RWPE2 (cell line): Measurements from ENCODE around the gene NEGR1.

Experiments
- ATAC-seq: fragments of 200-7000 bp; cut with Tn5 transposase; 3 replicates; pipeline ENCODE4 v1.9.1; 2021; ENCODE audit warnings: low read depth
- DNase-seq: peaks from one replicate; pipeline ENCODE4 v3.0.0-alpha.2; 2020; ENCODE audit warnings: low spot score
- H3K27ac ChIP-seq: fragments of 450-650 bp; 2 replicates; pipeline ENCODE4 v1.5.1; 2017; ENCODE audit warnings: mild to moderate bottlenecking; ENCODE audit not compliant: poor library complexity, severe bottlenecking
- H3K27me3 ChIP-seq: fragments of 250-450 bp; sonication (Bioruptor Pico); 2 replicates; pipeline ENCODE4 v1.5.1; 2021; ENCODE audit warnings: mild to moderate bottlenecking, moderate library complexity; ENCODE audit not compliant: insufficient read depth, poor library complexity, severe bottlenecking
- H3K36me3 ChIP-seq: fragments of 250-450 bp; sonication (Bioruptor Pico); 2 replicates; pipeline ENCODE4 v1.5.1; 2020; ENCODE audit warnings: low read depth, mild to moderate bottlenecking, moderate library complexity
- H3K4me1 ChIP-seq: fragments of 250-450 bp; sonication (Bioruptor Pico); 2 replicates; pipeline ENCODE4 v1.5.1; 2021; ENCODE audit warnings: mild to moderate bottlenecking, moderate library complexity; ENCODE audit not compliant: insufficient read depth, poor library complexity, severe bottlenecking
- H3K4me3 ChIP-seq: fragments of 250-450 bp; sonication (Bioruptor Pico); 2 replicates; pipeline ENCODE4 v1.5.1; 2021; ENCODE audit warnings: mild to moderate bottlenecking, moderate library complexity; ENCODE audit not compliant: severe bottlenecking
- H3K9me3 ChIP-seq: fragments of 250-450 bp; sonication (Bioruptor Pico); 2 replicates; pipeline ENCODE4 v1.5.1; 2021; ENCODE audit warnings: mild to moderate bottlenecking, moderate library complexity; ENCODE audit not compliant: severe bottlenecking
- TF ChIP-seq, protein P1 (sequence below): fragments of 450-650 bp; IDR thresholded peaks from one replicate; pipeline ENCODE4 v1.5.1; 2017; ENCODE audit warnings: mild to moderate bottlenecking, moderate library complexity; ENCODE audit not compliant: poor library complexity, severe bottlenecking

Gene NEGR1

GRCh38 chr1:71618766-71619530, 663.4 kb downstream of the NEGR1 start:
- Histone ChIP-seq H3K4me1 (no peaks in the 10 kb centered on the region), H3K4me3 (no peak overlapping the region), H3K27ac (no peak overlapping the region), H3K27me3 (no peaks in the 10 kb centered on the region), H3K36me3 (no peaks in the 10 kb centered on the region), H3K9me3 (no peaks in the 10 kb centered on the region)
- TF ChIP-seq, protein P1, sequence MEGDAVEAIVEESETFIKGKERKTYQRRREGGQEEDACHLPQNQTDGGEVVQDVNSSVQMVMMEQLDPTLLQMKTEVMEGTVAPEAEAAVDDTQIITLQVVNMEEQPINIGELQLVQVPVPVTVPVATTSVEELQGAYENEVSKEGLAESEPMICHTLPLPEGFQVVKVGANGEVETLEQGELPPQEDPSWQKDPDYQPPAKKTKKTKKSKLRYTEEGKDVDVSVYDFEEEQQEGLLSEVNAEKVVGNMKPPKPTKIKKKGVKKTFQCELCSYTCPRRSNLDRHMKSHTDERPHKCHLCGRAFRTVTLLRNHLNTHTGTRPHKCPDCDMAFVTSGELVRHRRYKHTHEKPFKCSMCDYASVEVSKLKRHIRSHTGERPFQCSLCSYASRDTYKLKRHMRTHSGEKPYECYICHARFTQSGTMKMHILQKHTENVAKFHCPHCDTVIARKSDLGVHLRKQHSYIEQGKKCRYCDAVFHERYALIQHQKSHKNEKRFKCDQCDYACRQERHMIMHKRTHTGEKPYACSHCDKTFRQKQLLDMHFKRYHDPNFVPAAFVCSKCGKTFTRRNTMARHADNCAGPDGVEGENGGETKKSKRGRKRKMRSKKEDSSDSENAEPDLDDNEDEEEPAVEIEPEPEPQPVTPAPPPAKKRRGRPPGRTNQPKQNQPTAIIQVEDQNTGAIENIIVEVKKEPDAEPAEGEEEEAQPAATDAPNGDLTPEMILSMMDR: no peak
- DNase-seq (no peak), ATAC-seq (no peak)

- DNase-seq (no peak), ATAC-seq (no peak)
- Histone ChIP-seq H3K4me3 (no peak overlapping the region), H3K36me3 (no peaks in the 10 kb centered on the region), H3K27me3 (no peaks in the 10 kb centered on the region), H3K9me3 (no peaks in the 10 kb centered on the region), H3K27ac (no peak overlapping the region), H3K4me1 (no peaks in the 10 kb centered on the region)
- TF ChIP-seq, protein P1: no peak
These were observed 664.1 kb downstream of the NEGR1 start for GRCh38 chr1:71618191-71618590.

DNA sequence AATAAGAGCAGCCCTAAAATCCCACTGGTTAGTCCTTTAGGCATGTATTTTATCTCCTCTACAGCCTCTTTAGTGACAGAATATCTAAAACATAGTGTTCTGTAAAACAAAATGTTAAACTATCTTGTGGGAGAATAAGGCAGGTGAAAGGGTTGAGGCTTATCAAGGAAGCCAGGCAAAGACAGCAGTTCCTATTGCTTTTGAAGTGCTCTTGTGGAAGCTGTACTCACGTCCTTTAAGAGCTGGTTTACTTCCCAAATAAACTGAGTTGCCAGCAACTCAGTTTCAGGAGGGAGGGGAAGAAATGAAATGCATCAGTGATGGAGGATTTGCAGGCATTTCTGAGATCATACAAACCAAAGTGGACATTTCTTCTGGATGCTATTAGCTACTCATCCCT, 671.9 kb downstream of the NEGR1 start:
- no peak for ATAC-seq

GRCh38 chr1:71603044-71603776, 679.1 kb downstream of the NEGR1 start:
- H3K36me3 ChIP-seq: no peaks in the 10 kb centered on the region
- TF ChIP-seq, protein P1: no peak
- H3K9me3 ChIP-seq: no peaks in the 10 kb centered on the region
- H3K27me3 ChIP-seq: no peaks in the 10 kb centered on the region
- no peak for DNase-seq
- no peaks in the 10 kb centered on the region for H3K4me1 ChIP-seq
- ATAC-seq: no peak
- H3K27ac ChIP-seq: no peak overlapping the region
- no peak overlapping the region for H3K4me3 ChIP-seq

More for the DNA sequence above, 671.9 kb downstream of the NEGR1 start:
- no peaks in the 10 kb centered on the region for H3K27me3 ChIP-seq
- H3K9me3 ChIP-seq: no peaks in the 10 kb centered on the region
- no peaks in the 10 kb centered on the region for H3K36me3 ChIP-seq
- H3K4me3 ChIP-seq: no peak overlapping the region
- no peak for DNase-seq
- H3K27ac ChIP-seq: no peak overlapping the region
- no peaks in the 10 kb centered on the region for H3K4me1 ChIP-seq
- TF ChIP-seq, protein P1: no peak
